Pancreas (tissue), 10 donors: Measurements from ENCODE around the gene C2CD3. TPM values are rescaled to one million over a fixed set of nuclear protein-coding genes. Genes with fewer than 3 reads are reported as not detected.
A peak's percentile ranks its signal among the peaks of the same experiment; 100 is the strongest.

Source experiments
- ATAC-seq, 4 donors: fragments of 200-7000 bp; cut with Tn5 transposase; one replicate each; pipeline versions ENCODE4 v1.8.0 to v1.9.1; 2020; ENCODE audit warnings: mild to moderate bottlenecking in 4 of 4, moderate library complexity in 4 of 4
- DNase-seq, 6 donors: peaks; one replicate each; pipeline ENCODE4 v3.0.0-alpha.2; 2020
- FAIRE-seq: peaks from 2 replicates; lab custom pipeline; 2012; peaks lifted over from hg19 to GRCh38; lab: Jason Lieb, UNC
- H3K27ac ChIP-seq, 4 donors: fragments of 200-600 bp; sonication (generic); 1 replicate in 3 of 4; 2 replicates in 1 of 4; pipeline versions ENCODE4 v1.5.0 to v1.8.0; 2020
- H3K27me3 ChIP-seq, 4 donors: fragments of 200-600 bp; one replicate each; pipeline ENCODE4 v1.8.0; 2021
- H3K36me3 ChIP-seq, 3 donors: fragments of 200-600 bp; sonication (generic) in 1 of 3; one replicate each; pipeline versions ENCODE4 v1.5.0 to v1.8.0; 2020 to 2021
- H3K4me1 ChIP-seq, 3 donors: fragments of 200-600 bp; one replicate each; pipeline ENCODE4 v1.8.0; 2021
- H3K4me3 ChIP-seq, 4 donors: fragments of 200-600 bp; sonication (generic) in 2 of 4; one replicate each; pipeline versions ENCODE4 v1.5.0 to v1.8.0; 2020 to 2021
- H3K9me3 ChIP-seq, 4 donors: fragments of 200-600 bp; one replicate each; pipeline ENCODE4 v1.8.0; 2021
- WGBS, 2 donors: extraction: QIAGEN DNeasy Blood & Tissue Kit; methylation state at CpG; one replicate each; pipeline ENCODE4 v1.1.7; 2013; 5-methylcytosine and 5-hydroxymethylcytosine counted together
- intact Hi-C, 3 donors: fragments of 100-400 bp; cut with DNase I; formaldehyde crosslinking; loops; one replicate each; pipeline versions ENCODE4 v1.11.1 to v1.14.2; 2022
- polyA plus RNA-seq, 2 donors: library from polyadenylated mRNA; stranded (reverse); fragments of 200-250 nt; gene quantifications; one replicate each; pipeline ENCODE4 v1.2.3, GENCODE V29; 2013
- total RNA-seq, 6 donors: library from RNA; stranded (reverse); fragmentation: NEBNext Ultra II Directional in 4 of 6; extraction: Animal tissue kit (Norgen Biotek cat#: 25700) in 4 of 6; gene quantifications; one replicate each; pipeline versions ENCODE4 v1.2.1 to v1.2.4, GENCODE V29; 2021 to 2023
- TF ChIP-seq, protein P1 (sequence below), 4 donors: fragments of 200-600 bp; sonication (generic) in 3 of 4; IDR thresholded peaks; one replicate each; pipeline versions ENCODE4 v1.5.0 to v1.8.0; 2021; ENCODE audit warnings: antibody characterized with exemption in 4 of 4
- donor health status: healthy with polysubstance abuse.
- donor health status: DM: no; HTN: no; CAD: no; lungs with moderate emphysema.
- donor health status: DM: no; HTN: no; CAD: no.
- donor health status: control.
- donor health status: control.
- donor health status: Bipolar disorder and iron deficiency.
- donor health status: DM: yes; HTN: yes; CAD: no.
- donor health status: DM: no; HTN: no; CAD: no.
- donor health status: DM: no; HTN: no; CAD: no.
- donor health status: DM: yes; HTN: yes; CAD: no.

C2CD3 gene
- total and polyA plus RNA-seq, 8 donors = 7.0 to 14.8 (median 8.7) TPM

DNA sequence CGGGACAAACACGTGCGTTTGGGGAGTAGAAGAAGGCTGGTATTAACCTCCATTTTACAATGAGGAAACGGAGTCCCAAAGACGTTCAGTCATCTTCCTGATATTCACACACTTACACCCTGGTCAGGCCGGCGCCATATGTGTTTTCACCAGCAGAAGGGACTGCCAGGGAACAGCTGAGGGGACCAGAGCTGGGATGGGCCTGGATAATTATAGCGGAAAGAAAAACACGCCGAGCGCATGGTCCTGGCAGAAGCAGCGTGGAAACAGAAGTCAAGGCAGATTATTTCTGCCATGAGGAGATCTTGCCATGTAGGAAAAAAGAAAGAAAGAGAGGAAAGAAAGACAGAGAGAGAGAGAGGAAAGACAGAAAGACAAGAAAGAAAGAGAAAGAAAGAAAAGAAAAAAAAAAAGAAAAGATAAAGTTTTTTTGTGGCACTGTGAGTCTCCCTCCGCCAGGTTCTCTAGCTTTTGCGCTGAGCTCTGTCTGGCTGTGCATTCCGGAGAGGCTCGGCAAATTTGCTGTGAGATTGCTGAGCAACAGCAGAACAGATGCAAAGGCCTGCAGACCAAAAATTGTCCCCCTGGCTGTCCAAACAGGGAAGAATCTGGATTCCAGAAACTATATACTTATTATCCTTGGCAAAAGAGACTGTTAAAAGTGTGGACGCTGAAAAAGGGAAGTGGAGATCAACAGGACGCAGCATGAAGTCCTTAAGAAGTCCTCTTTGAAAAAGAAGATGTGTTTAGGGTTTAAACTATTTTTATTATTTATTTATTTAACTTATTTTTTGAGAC is 186.9 kb downstream of the C2CD3 start:
- H3K36me3 ChIP-seq = no peaks in the 10 kb centered on the region
- FAIRE-seq (no peak), DNase-seq (peak in 1 of 6 donors; percentile 12), ATAC-seq (no peak)
- peak overlapping the region in 3 of 4 donors; percentile 44 to 57 (median 48) for H3K4me3 ChIP-seq
- intact Hi-C loops = no loop called here
- 66 to 69% methylated on average over 18 of the region's 18 CpGs for WGBS, 2 donors
- peak overlapping the region; percentile 64 to 86 (median 80) for H3K27ac ChIP-seq
- H3K4me1 ChIP-seq = peaks cover 0 to 25% (median 7%) of the 10 kb centered on the region in 3 donors
- no peaks in the 10 kb centered on the region for H3K27me3 ChIP-seq
- H3K9me3 ChIP-seq = no peaks in the 10 kb centered on the region
- TF ChIP-seq, protein P1, sequence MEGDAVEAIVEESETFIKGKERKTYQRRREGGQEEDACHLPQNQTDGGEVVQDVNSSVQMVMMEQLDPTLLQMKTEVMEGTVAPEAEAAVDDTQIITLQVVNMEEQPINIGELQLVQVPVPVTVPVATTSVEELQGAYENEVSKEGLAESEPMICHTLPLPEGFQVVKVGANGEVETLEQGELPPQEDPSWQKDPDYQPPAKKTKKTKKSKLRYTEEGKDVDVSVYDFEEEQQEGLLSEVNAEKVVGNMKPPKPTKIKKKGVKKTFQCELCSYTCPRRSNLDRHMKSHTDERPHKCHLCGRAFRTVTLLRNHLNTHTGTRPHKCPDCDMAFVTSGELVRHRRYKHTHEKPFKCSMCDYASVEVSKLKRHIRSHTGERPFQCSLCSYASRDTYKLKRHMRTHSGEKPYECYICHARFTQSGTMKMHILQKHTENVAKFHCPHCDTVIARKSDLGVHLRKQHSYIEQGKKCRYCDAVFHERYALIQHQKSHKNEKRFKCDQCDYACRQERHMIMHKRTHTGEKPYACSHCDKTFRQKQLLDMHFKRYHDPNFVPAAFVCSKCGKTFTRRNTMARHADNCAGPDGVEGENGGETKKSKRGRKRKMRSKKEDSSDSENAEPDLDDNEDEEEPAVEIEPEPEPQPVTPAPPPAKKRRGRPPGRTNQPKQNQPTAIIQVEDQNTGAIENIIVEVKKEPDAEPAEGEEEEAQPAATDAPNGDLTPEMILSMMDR (IDR thresholded peaks at IDR 0.05) = no peak

DNA sequence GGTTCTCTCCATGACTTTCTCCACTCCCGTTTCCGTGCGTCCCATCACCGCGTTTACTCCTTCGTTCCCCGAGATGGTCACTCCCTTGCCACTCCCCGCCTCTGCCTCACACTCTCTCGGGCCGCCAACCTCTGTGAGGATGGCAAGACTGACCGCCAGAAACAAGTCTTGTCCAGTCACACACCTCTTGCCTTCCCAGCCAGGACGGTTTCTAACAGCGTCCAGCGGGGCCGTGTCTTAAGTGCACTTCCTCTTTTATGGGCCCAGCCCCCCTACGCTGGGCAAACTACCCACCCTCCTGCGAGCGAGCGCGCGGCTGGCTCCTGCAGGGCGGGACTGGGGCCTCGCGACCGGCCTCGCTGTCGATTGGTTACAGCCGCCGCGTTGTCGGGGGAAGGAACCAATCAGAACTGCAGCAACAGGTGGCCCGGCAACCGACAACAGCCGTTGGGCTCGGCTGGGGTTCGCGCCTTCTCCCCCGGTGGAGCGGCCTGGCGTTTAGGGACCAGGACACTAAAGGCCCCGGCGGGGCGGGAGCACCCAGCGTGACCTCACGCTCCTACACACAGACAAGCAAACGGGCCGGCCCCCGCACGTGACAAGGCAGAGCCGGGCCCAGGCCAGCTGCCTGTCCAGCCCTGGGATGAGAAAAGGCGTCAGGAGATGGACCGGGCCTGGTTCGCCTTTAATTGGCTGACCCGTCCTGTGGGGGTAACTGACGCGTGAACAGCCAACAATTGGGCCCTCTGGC is 187.6 kb downstream of the C2CD3 start:
- H3K9me3 ChIP-seq = no peaks in the 10 kb centered on the region
- FAIRE-seq (no peak), DNase-seq (peak; percentile 86 to 95 (median 92)), ATAC-seq (peak; percentile 87 to 95 (median 91))
- H3K27ac ChIP-seq = peak overlapping the region; percentile 64 to 86 (median 80)
- 0 to 1% methylated on average over 55 to 56 of the region's 56 CpGs for WGBS, 2 donors
- TF ChIP-seq, protein P1 (IDR thresholded peaks at IDR 0.05) = no peak
- H3K4me1 ChIP-seq = peaks cover 0 to 25% (median 7%) of the 10 kb centered on the region in 3 donors
- H3K36me3 ChIP-seq = no peaks in the 10 kb centered on the region
- H3K27me3 ChIP-seq = no peaks in the 10 kb centered on the region
- intact Hi-C loops = no loop called here
- H3K4me3 ChIP-seq = peak overlapping the region; percentile 43 to 57 (median 46)

DNA sequence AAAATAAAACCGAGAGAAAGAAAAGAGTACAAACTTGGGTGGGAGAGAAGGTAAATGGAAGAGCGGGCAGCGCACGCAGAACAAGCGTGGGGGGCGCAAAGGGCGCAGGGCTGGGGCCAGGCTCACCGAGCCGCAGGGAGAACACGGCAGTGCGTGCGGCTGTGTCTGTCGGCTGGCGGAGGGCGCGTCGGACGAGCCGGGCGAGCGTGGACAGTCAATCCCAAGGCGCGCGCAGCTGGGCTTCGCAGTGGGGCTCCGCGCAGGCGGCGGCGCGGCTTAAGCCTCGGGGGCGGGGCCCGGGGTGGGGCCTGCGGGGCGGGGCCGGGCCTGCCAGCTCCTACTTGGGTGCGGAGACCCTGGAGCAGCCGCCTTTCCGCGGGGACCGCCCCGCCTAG is 188.2 kb downstream of the C2CD3 start, which contains the start of gene UCP2:
TSS of gene UCP2 (minus strand) at position 249 of the 395 bp plus-strand sequence. CDS start 4,465 bp downstream, outside the sequence.
- Histone ChIP-seq H3K4me3 (peak within 1 kb of the TSS; percentile 43 to 57 (median 46)), H3K27me3 (no peaks in the 10 kb centered on the region), H3K36me3 (no peaks in the 10 kb centered on the region), H3K27ac (peak within 1 kb of the TSS; percentile 64 to 86 (median 80)), H3K9me3 (no peaks in the 10 kb centered on the region), H3K4me1 (peaks cover 0 to 25% (median 7%) of the 10 kb centered on the region in 3 donors)
- FAIRE-seq (no peak), ATAC-seq (peak; percentile 83 to 90 (median 84)), DNase-seq (peak; percentile 64 to 91 (median 84))
- intact Hi-C loops = no loop called here
- 3 to 6% methylated on average over 30 to 43 of the region's 43 CpGs for WGBS, 2 donors
- TF ChIP-seq, protein P1 (IDR thresholded peaks at IDR 0.05) = no peak

DNA sequence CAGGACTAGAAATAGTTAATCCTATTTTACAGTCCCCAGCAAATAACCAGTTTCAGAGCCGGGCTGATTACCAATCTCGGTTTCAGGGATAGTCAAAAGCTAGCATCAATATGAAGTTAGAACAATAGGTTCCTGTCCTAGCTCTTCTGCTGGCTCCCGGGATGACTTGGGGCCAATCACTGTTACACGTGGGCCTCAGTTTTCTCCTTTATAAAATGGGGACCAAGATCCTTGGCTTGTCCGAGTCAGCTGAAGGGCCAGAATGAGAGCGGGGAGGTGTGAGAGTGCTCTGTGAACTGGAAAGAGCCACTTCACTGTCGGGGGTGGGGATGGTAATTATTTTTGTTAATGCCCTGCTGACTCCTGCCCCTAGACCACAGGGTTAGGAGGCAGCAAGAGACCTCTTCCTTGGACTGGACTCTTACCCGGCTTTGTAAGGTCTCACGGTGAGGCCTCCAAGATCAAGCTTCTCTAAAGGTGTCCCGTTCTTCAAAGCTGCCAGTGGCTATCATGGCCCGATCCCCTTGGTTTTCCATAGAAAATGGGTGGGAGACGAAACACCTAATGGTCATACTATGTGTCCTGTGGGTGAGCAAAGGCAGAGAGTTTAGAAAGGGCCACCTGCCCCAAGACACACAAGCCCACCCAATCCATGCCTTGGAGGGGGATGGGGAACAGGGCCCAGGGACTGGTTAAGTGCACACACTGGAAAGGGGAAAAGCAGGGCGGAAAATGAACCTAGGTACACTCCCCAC is 189.6 kb downstream of the C2CD3 start:
- WGBS, 2 donors = 77 to 78% methylated on average over 13 of the region's 13 CpGs
- Histone ChIP-seq H3K4me3 (peak overlapping the region in 1 of 4 donors; percentile 57), H3K27ac (peak overlapping the region in 2 of 4 donors; percentile 80 to 85), H3K9me3 (no peaks in the 10 kb centered on the region), H3K36me3 (no peaks in the 10 kb centered on the region), H3K4me1 (peaks cover 0 to 25% (median 7%) of the 10 kb centered on the region in 3 donors), H3K27me3 (no peaks in the 10 kb centered on the region)
- no peak for FAIRE-seq
- peak in 1 of 6 donors; percentile 22 for DNase-seq
- intact Hi-C loops = no loop called here
- ATAC-seq = no peak
- TF ChIP-seq, protein P1 (IDR thresholded peaks at IDR 0.05) = no peak
